Mesenchymal stem cell (in vitro differentiated cells and primary cell): ENCODE measurements around the gene ATP9B.
"Not testable (repeated sequence)": the region's sequence is repeated elsewhere in the genome, so short reads cannot be mapped to it uniquely, and the experiment has no call there.

Experiments
- DNase-seq: peaks from one replicate; pipeline ENCODE4 v3.0.0-alpha.2; 2013
- H2AFZ ChIP-seq: one replicate; pipeline ENCODE4 v1.6.1; 2013; ENCODE audit warnings: low read depth, mild to moderate bottlenecking, control low read depth, inconsistent platforms, low read length, moderate library complexity
- H2AK5ac ChIP-seq: 2 replicates; pipeline ENCODE4 v1.6.1; 2013; ENCODE audit warnings: low read length, moderate library complexity, mild to moderate bottlenecking, inconsistent platforms; ENCODE audit not compliant: severe bottlenecking
- H2BK120ac ChIP-seq: one replicate; pipeline ENCODE4 v1.6.1; 2013; ENCODE audit warnings: low read depth, mild to moderate bottlenecking, inconsistent platforms, low read length, moderate library complexity
- H2BK12ac ChIP-seq, 2 experiments: one replicate each; pipeline ENCODE4 v1.6.1; 2013; ENCODE audit warnings: inconsistent platforms in 2 of 2, low read length in 2 of 2, mild to moderate bottlenecking in 2 of 2, moderate library complexity in 2 of 2, control low read depth in 1 of 2
- H2BK15ac ChIP-seq: one replicate; pipeline ENCODE4 v1.6.1; 2013; ENCODE audit warnings: mild to moderate bottlenecking, low read depth, inconsistent platforms; ENCODE audit not compliant: poor library complexity, severe bottlenecking
- H2BK5ac ChIP-seq: 2 replicates; pipeline ENCODE4 v1.6.1; 2013; ENCODE audit warnings: low read depth, mild to moderate bottlenecking, low read length, control low read depth, inconsistent platforms; ENCODE audit not compliant: poor library complexity, severe bottlenecking
- H3K14ac ChIP-seq, 2 experiments: one replicate each; pipeline ENCODE4 v1.6.1; 2013; ENCODE audit warnings: inconsistent platforms in 2 of 2, low read length in 2 of 2, control low read depth in 1 of 2, mild to moderate bottlenecking in 1 of 2, moderate library complexity in 1 of 2
- H3K18ac ChIP-seq, 2 experiments: one replicate each; pipeline ENCODE4 v1.6.1; 2013; ENCODE audit warnings: inconsistent platforms in 2 of 2, low read length in 2 of 2, control low read depth in 1 of 2, low read depth in 1 of 2, mild to moderate bottlenecking in 1 of 2
- H3K23ac ChIP-seq, 2 experiments: one replicate each; pipeline ENCODE4 v1.6.1; 2013; ENCODE audit warnings: inconsistent platforms in 2 of 2, low read length in 2 of 2, mild to moderate bottlenecking in 2 of 2, moderate library complexity in 2 of 2, control low read depth in 1 of 2
- H3K27ac ChIP-seq: 2 replicates; pipeline ENCODE4 v1.5.1; 2013; ENCODE audit warnings: mild to moderate bottlenecking, moderate library complexity, low read length, control low read depth, inconsistent platforms; ENCODE audit not compliant: poor library complexity, severe bottlenecking
- H3K27me3 ChIP-seq, 2 experiments: 2 replicates each; pipeline versions ENCODE4 v1.6.1 to v1.7.0; 2013; ENCODE audit warnings: low read length in 2 of 2, mild to moderate bottlenecking in 2 of 2, moderate library complexity in 2 of 2, control low read depth in 1 of 2, inconsistent platforms in 1 of 2; ENCODE audit not compliant: control insufficient read depth in 1 of 2, insufficient read depth in 1 of 2
- H3K36me3 ChIP-seq, 2 experiments: 2 replicates each; pipeline versions ENCODE4 v1.6.1 to v1.7.0; 2013; ENCODE audit warnings: low read length in 2 of 2, control low read depth in 1 of 2, inconsistent platforms in 1 of 2, low read depth in 1 of 2, mild to moderate bottlenecking in 1 of 2; ENCODE audit not compliant: insufficient read depth in 2 of 2, control insufficient read depth in 1 of 2
- H3K4ac ChIP-seq, 2 experiments: one replicate each; pipeline ENCODE4 v1.6.1; 2013; ENCODE audit warnings: inconsistent platforms in 2 of 2, low read length in 2 of 2, mild to moderate bottlenecking in 2 of 2, moderate library complexity in 2 of 2, control low read depth in 1 of 2, low read depth in 1 of 2
- H3K4me1 ChIP-seq: 2 replicates; pipeline ENCODE4 v1.6.1; 2013; ENCODE audit warnings: low read depth, low read length, control low read depth; ENCODE audit not compliant: control insufficient read depth, insufficient read depth
- H3K4me2 ChIP-seq: 2 replicates; pipeline ENCODE4 v1.6.1; 2013; ENCODE audit warnings: low read length, mild to moderate bottlenecking, inconsistent platforms; ENCODE audit not compliant: poor library complexity, severe bottlenecking
- H3K4me3 ChIP-seq, 2 experiments: 2 replicates each; pipeline versions ENCODE4 v1.5.1 to v1.7.0; 2013; ENCODE audit warnings: low read length in 2 of 2, mild to moderate bottlenecking in 2 of 2, control low read depth in 1 of 2, low read depth in 1 of 2; ENCODE audit not compliant: insufficient read depth in 1 of 2
- H3K79me1 ChIP-seq: replicated peaks from 2 replicates; pipeline ENCODE4 v1.6.1; 2013; ENCODE audit warnings: mild to moderate bottlenecking, control low read depth, low read length, inconsistent platforms; ENCODE audit not compliant: poor library complexity, severe bottlenecking
- H3K9ac ChIP-seq: 2 replicates; pipeline ENCODE4 v1.7.0; 2013; ENCODE audit warnings: mild to moderate bottlenecking, low read length, moderate library complexity
- H3K9me3 ChIP-seq: 2 replicates; pipeline ENCODE4 v1.7.0; 2013; ENCODE audit warnings: mild to moderate bottlenecking, low read length; ENCODE audit not compliant: control insufficient read depth
- H4K8ac ChIP-seq: one replicate; pipeline ENCODE4 v1.6.1; 2013; ENCODE audit warnings: inconsistent platforms, mild to moderate bottlenecking, low read length, moderate library complexity
- H4K91ac ChIP-seq: one replicate; pipeline ENCODE4 v1.6.1; 2013; ENCODE audit warnings: mild to moderate bottlenecking, low read length, inconsistent platforms
- WGBS: methylation state at CpG from one replicate; pipeline ENCODE4 v1.1.7; 2013; ENCODE audit warnings: mixed read lengths; 5-methylcytosine and 5-hydroxymethylcytosine counted together

ATP9B gene

DNA sequence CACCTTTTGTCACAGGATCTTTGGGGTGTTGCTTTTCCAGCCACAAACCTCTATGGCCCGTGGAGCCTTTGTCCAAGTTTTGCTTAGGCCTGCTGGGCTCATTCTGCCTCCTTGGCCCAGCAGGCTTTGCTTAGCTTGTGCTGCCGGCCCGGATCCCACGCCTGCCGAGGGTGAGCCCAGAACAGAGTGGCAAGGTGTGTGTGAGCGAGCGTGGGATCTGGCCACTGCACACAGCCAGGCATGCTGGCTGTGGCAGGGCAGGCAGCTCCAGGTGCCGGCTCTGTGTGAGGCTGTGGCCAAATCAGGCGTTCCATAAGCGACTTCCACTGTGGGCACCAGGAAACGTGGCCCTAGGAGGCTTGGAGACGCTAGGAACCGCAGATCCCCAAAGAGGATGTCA, 97.5 kb downstream of the ATP9B start:
- no peaks in the 10 kb centered on the region for H3K27me3 ChIP-seq
- no peak overlapping the region for H3K23ac ChIP-seq
- no peak overlapping the region for H2BK120ac ChIP-seq
- no peak overlapping the region for H3K27ac ChIP-seq
- H3K36me3 ChIP-seq, result peaks cover 24% of the 10 kb centered on the region in 2 experiments
- 96% methylated on average over 13 of the region's 13 CpGs for WGBS
- no peak overlapping the region for H3K4me3 ChIP-seq
- no peak overlapping the region for H3K4ac ChIP-seq
- H2AFZ ChIP-seq, result no peak overlapping the region
- no peaks in the 10 kb centered on the region for H3K9me3 ChIP-seq
- DNase-seq, result no peak
- no peak overlapping the region for H2BK12ac ChIP-seq
- H3K18ac ChIP-seq, result no peak overlapping the region
- no peak overlapping the region for H4K91ac ChIP-seq
- no peak overlapping the region for H2BK5ac ChIP-seq
- no peak overlapping the region for H3K14ac ChIP-seq
- no peak overlapping the region for H2AK5ac ChIP-seq
- no peaks in the 10 kb centered on the region for H3K4me1 ChIP-seq
- no peak overlapping the region for H3K4me2 ChIP-seq
- H4K8ac ChIP-seq, result no peak overlapping the region
- peaks cover 3% of the 10 kb centered on the region for H3K79me1 ChIP-seq
- H2BK15ac ChIP-seq, result no peak overlapping the region
- H3K9ac ChIP-seq, result no peak overlapping the region

DNA sequence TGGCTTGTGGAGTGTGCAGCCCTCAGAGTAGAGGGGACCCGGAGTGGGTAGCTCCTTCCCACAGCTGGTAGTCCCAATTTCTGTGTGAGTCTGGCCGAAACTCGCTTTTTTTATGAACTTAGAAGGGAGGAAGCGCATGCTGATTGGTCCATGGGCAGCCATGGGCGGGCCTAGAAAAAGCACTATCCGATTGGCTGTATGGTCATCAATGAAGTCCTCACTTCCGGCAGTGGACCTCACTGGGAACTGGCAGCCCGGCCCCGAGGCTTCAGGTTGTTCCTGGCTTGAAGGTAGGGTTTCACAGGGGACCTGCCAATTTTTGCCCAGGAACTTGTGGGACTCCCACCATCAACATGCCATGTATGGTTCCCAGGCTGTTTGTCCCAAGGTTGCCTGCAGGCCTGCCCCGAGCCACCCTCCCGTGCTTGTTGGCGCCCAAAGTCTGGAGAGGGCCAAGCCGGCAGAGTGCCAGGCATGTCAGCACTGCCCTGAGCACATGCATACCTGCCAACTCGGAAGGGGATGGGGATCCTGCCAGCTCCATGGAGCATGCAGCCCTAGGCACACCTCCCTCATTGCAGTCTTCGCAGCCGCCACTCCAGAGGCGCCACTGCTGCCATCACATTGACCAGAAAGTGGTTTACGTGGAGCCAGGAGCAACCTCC, 98.5 kb downstream of the ATP9B start:
- no peak overlapping the region for H3K18ac ChIP-seq
- DNase-seq, result no peak
- no peak overlapping the region for H2BK15ac ChIP-seq
- no peak overlapping the region for H2BK5ac ChIP-seq
- no peak overlapping the region for H3K9ac ChIP-seq
- H3K4ac ChIP-seq, result no peak overlapping the region
- no peaks in the 10 kb centered on the region for H3K27me3 ChIP-seq
- H3K4me1 ChIP-seq, result no peaks in the 10 kb centered on the region
- no peak overlapping the region for H3K27ac ChIP-seq
- no peak overlapping the region for H2AK5ac ChIP-seq
- no peak overlapping the region for H2BK120ac ChIP-seq
- WGBS, result 92% methylated on average over 18 of the region's 18 CpGs
- no peak overlapping the region for H2AFZ ChIP-seq
- no peak overlapping the region for H3K4me3 ChIP-seq
- no peak overlapping the region for H3K23ac ChIP-seq
- H3K14ac ChIP-seq, result no peak overlapping the region
- H2BK12ac ChIP-seq, result no peak overlapping the region
- H3K4me2 ChIP-seq, result no peak overlapping the region
- peaks cover 23 to 27% of the 10 kb centered on the region in 2 experiments for H3K36me3 ChIP-seq
- no peaks in the 10 kb centered on the region for H3K9me3 ChIP-seq
- no peak overlapping the region for H4K8ac ChIP-seq
- H4K91ac ChIP-seq, result no peak overlapping the region
- H3K79me1 ChIP-seq, result peaks cover 3% of the 10 kb centered on the region

DNA sequence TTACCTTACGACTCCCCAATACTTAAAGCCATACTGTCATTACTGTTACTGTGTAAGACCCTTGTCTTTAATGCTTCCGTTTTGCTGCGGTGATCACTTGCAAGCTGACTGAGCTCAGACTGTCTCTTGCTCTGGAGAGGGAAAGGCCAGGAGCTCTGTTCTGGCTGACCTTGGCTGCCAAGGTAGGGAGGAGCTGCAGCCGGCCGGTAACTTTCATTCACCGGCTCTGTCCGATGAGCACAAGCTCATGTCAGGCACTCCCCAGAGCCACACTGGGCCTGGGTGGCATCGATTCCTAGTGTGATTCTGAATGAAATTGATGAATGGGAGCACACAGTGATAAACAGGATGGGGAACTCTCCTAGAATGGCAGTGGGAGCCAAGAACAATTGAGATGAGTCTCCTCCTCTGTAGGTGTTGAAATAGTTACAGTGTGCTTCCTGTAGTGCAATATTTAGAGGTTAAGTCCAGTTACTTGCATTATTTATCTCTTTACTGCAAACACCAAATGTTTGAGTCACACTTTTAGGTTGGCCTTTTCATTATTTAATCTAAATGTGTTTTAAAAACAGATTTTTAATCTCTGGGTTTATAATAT, 100.9 kb downstream of the ATP9B start:
- Histone ChIP-seq H3K4me2 (no peak overlapping the region), H2BK12ac (no peak overlapping the region), H2BK5ac (no peak overlapping the region), H3K14ac (no peak overlapping the region), H3K27me3 (no peaks in the 10 kb centered on the region), H3K27ac (no peak overlapping the region), H3K18ac (no peak overlapping the region), H3K36me3 (peaks cover 24 to 27% of the 10 kb centered on the region in 2 experiments), H3K9me3 (no peaks in the 10 kb centered on the region), H3K23ac (no peak overlapping the region), H3K4me3 (no peak overlapping the region), H4K91ac (no peak overlapping the region), H3K79me1 (peaks cover 3% of the 10 kb centered on the region), H2BK15ac (no peak overlapping the region), H3K4ac (no peak overlapping the region), H2AK5ac (no peak overlapping the region), H2BK120ac (no peak overlapping the region), H3K9ac (no peak overlapping the region), H3K4me1 (no peaks in the 10 kb centered on the region), H2AFZ (no peak overlapping the region), H4K8ac (no peak overlapping the region)
- peak; percentile 28 for DNase-seq
- WGBS, result 89% methylated on average over 8 of the region's 8 CpGs

DNA sequence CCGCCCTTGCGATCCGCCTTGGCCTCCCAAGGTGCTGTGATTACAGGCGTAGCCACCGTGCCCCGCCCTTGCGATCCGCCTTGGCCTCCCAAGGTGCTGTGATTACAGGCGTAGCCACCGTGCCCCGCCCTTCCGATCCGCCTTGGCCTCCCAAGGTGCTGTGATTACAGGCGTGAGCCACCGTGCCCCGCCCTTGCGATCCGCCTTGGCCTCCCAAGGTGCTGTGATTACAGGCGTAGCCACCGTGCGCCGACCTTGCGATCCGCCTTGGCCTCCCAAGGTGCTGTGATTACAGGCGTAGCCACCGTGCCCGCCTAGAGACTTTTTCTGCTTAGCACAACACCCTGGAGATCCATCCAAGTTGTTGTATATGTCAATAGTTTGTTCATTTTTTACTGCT, 103.1 kb downstream of the ATP9B start:
- DNase-seq, H3K4me3 ChIP-seq, H3K79me1 ChIP-seq, H3K14ac ChIP-seq, H4K91ac ChIP-seq, H2AFZ ChIP-seq, H3K23ac ChIP-seq, H2BK120ac ChIP-seq, H3K27me3 ChIP-seq, H2BK15ac ChIP-seq, H3K4me2 ChIP-seq, H2BK5ac ChIP-seq, H4K8ac ChIP-seq, H3K9me3 ChIP-seq, H3K27ac ChIP-seq, H2AK5ac ChIP-seq, H2BK12ac ChIP-seq, H3K9ac ChIP-seq, H3K4ac ChIP-seq, H3K18ac ChIP-seq, H3K4me1 ChIP-seq: not testable (repeated sequence)
- peaks cover 10 to 14% of the 10 kb centered on the region in 2 experiments for H3K36me3 ChIP-seq
- WGBS, result 98% methylated on average over 19 of the region's 27 CpGs
